Pancreas (tissue), 10 donors: Measurements from ENCODE around the gene GALNT3. TPM values are rescaled to one million over a fixed set of nuclear protein-coding genes. Genes with fewer than 3 reads are reported as not detected.

Source experiments
- ATAC-seq, 4 donors: fragments of 200-7000 bp; cut with Tn5 transposase; one replicate each; pipeline versions ENCODE4 v1.8.0 to v1.9.1; 2020; ENCODE audit warnings: mild to moderate bottlenecking in 4 of 4, moderate library complexity in 4 of 4
- DNase-seq, 6 donors: peaks; one replicate each; pipeline ENCODE4 v3.0.0-alpha.2; 2020
- FAIRE-seq: peaks from 2 replicates; lab custom pipeline; 2012; peaks lifted over from hg19 to GRCh38; lab: Jason Lieb, UNC
- H3K27ac ChIP-seq, 4 donors: fragments of 200-600 bp; sonication (generic); 1 replicate in 3 of 4; 2 replicates in 1 of 4; pipeline versions ENCODE4 v1.5.0 to v1.8.0; 2020
- H3K27me3 ChIP-seq, 4 donors: fragments of 200-600 bp; one replicate each; pipeline ENCODE4 v1.8.0; 2021
- H3K36me3 ChIP-seq, 3 donors: fragments of 200-600 bp; sonication (generic) in 1 of 3; one replicate each; pipeline versions ENCODE4 v1.5.0 to v1.8.0; 2020 to 2021
- H3K4me1 ChIP-seq, 3 donors: fragments of 200-600 bp; one replicate each; pipeline ENCODE4 v1.8.0; 2021
- H3K4me3 ChIP-seq, 4 donors: fragments of 200-600 bp; sonication (generic) in 2 of 4; one replicate each; pipeline versions ENCODE4 v1.5.0 to v1.8.0; 2020 to 2021
- H3K9me3 ChIP-seq, 4 donors: fragments of 200-600 bp; one replicate each; pipeline ENCODE4 v1.8.0; 2021
- CTCF ChIP-seq, 4 donors: fragments of 200-600 bp; sonication (generic) in 3 of 4; IDR thresholded peaks; one replicate each; pipeline versions ENCODE4 v1.5.0 to v1.8.0; 2021; ENCODE audit warnings: antibody characterized with exemption in 4 of 4
- WGBS, 2 donors: extraction: QIAGEN DNeasy Blood & Tissue Kit; methylation state at CpG; one replicate each; pipeline ENCODE4 v1.1.7; 2013; 5-methylcytosine and 5-hydroxymethylcytosine counted together
- intact Hi-C, 3 donors: fragments of 100-400 bp; cut with DNase I; formaldehyde crosslinking; loops; one replicate each; pipeline versions ENCODE4 v1.11.1 to v1.14.2; 2022
- polyA plus RNA-seq, 2 donors: library from polyadenylated mRNA; stranded (reverse); fragments of 200-250 nt; gene quantifications; one replicate each; pipeline ENCODE4 v1.2.3, GENCODE V29; 2013
- total RNA-seq, 6 donors: library from RNA; stranded (reverse); fragmentation: NEBNext Ultra II Directional in 4 of 6; extraction: Animal tissue kit (Norgen Biotek cat#: 25700) in 4 of 6; gene quantifications; one replicate each; pipeline versions ENCODE4 v1.2.1 to v1.2.4, GENCODE V29; 2021 to 2023
- donor health status: healthy with polysubstance abuse.
- donor health status: DM: no; HTN: no; CAD: no; lungs with moderate emphysema.
- donor health status: DM: no; HTN: no; CAD: no.
- donor health status: control.
- donor health status: control.
- donor health status: Bipolar disorder and iron deficiency.
- donor health status: DM: yes; HTN: yes; CAD: no.
- donor health status: DM: no; HTN: no; CAD: no.
- donor health status: DM: no; HTN: no; CAD: no.
- donor health status: DM: yes; HTN: yes; CAD: no.

Gene GALNT3
- total RNA-seq = 10 to 100 TPM; 13.2 to 34.4 (median 20.4) TPM
- polyA plus RNA-seq = 10 to 100 TPM; 13.7 to 21.5 TPM

GRCh38 chr2:165793779-165794535 lies at the start of gene GALNT3:
GALNT3 (minus strand) TSS chr2:165794247; CDS start chr2:165770700, 23,547 bp downstream.
- H3K4me3 ChIP-seq = peak within 1 kb of the TSS; percentile 66 to 80 (median 71)
- peaks cover 12 to 34% (median 23%) of the 10 kb centered on the region in 3 donors for H3K4me1 ChIP-seq
- no peak for FAIRE-seq
- WGBS, 2 donors = 1% methylated on average over 64 to 70 of the region's 70 CpGs
- intact Hi-C loops = no loop called here
- no peak for TF ChIP-seq CTCF (IDR thresholded peaks at IDR 0.05)
- H3K27me3 ChIP-seq = no peaks in the 10 kb centered on the region
- peak; percentile 95 to 99 (median 98) for DNase-seq
- no peaks in the 10 kb centered on the region for H3K36me3 ChIP-seq
- ATAC-seq = peak; percentile 90 to 95 (median 92)
- peak within 1 kb of the TSS; percentile 96 to 98 (median 96) for H3K27ac ChIP-seq
- H3K9me3 ChIP-seq = no peaks in the 10 kb centered on the region

- H3K27ac ChIP-seq = no peak overlapping the region
- no peaks in the 10 kb centered on the region for H3K9me3 ChIP-seq
- no peaks in the 10 kb centered on the region for H3K36me3 ChIP-seq
- H3K4me1 ChIP-seq = no peaks in the 10 kb centered on the region
- no peaks in the 10 kb centered on the region for H3K27me3 ChIP-seq
- ATAC-seq (no peak), FAIRE-seq (no peak), DNase-seq (no peak)
- TF ChIP-seq CTCF (IDR thresholded peaks at IDR 0.05) = no peak
- H3K4me3 ChIP-seq = no peak overlapping the region
- intact Hi-C loops = no loop called here
- WGBS, 2 donors = 88 to 97% methylated on average over 1 of the region's 1 CpG
Observed at GRCh38 chr2:165843351-165843750, 49.3 kb upstream of the GALNT3 start.

GRCh38 chr2:165840333-165840958 lies 46.4 kb upstream of the GALNT3 start:
- no peaks in the 10 kb centered on the region for H3K9me3 ChIP-seq
- intact Hi-C loops = no loop called here
- no peaks in the 10 kb centered on the region for H3K27me3 ChIP-seq
- DNase-seq (no peak), ATAC-seq (no peak), FAIRE-seq (no peak)
- TF ChIP-seq CTCF (IDR thresholded peaks at IDR 0.05) = no peak
- no peak overlapping the region for H3K27ac ChIP-seq
- H3K4me1 ChIP-seq = no peaks in the 10 kb centered on the region
- H3K36me3 ChIP-seq = no peaks in the 10 kb centered on the region
- no peak overlapping the region for H3K4me3 ChIP-seq

GRCh38 chr2:165839610-165840009 lies 45.6 kb upstream of the GALNT3 start:
- Histone ChIP-seq H3K4me3 (no peak overlapping the region), H3K27me3 (no peaks in the 10 kb centered on the region), H3K9me3 (no peaks in the 10 kb centered on the region), H3K36me3 (no peaks in the 10 kb centered on the region), H3K4me1 (no peaks in the 10 kb centered on the region), H3K27ac (no peak overlapping the region)
- intact Hi-C loops = no loop called here
- no peak for TF ChIP-seq CTCF (IDR thresholded peaks at IDR 0.05)
- no peak for FAIRE-seq
- ATAC-seq = no peak
- DNase-seq = no peak
- 88 to 90% methylated on average over 2 of the region's 2 CpGs for WGBS, 2 donors

- DNase-seq = no peak
- H3K27ac ChIP-seq = no peak overlapping the region
- no peak for ATAC-seq
- no peak for TF ChIP-seq CTCF (IDR thresholded peaks at IDR 0.05)
- no peaks in the 10 kb centered on the region for H3K36me3 ChIP-seq
- 87 to 88% methylated on average over 3 of the region's 3 CpGs for WGBS, 2 donors
- H3K4me3 ChIP-seq = no peak overlapping the region
- no peak for FAIRE-seq
- H3K9me3 ChIP-seq = no peaks in the 10 kb centered on the region
- intact Hi-C loops = no loop called here
- no peaks in the 10 kb centered on the region for H3K4me1 ChIP-seq
- no peaks in the 10 kb centered on the region for H3K27me3 ChIP-seq
Observed at GRCh38 chr2:165837122-165837521, 43.1 kb upstream of the GALNT3 start.
